K562 (cell line): ENCODE measurements around the gene UQCR11. TPM values are rescaled to one million over a fixed set of nuclear protein-coding genes. Genes with fewer than 3 reads are reported as not detected.
A peak's percentile ranks its signal among the peaks of the same experiment; 100 is the strongest.

Experiments used
- ASH1L ChIP-seq: fragments of 450-650 bp; IDR thresholded peaks from 2 replicates; pipeline ENCODE4 v1.6.1; 2018; ENCODE audit warnings: borderline replicate concordance, mild to moderate bottlenecking, low read depth; ENCODE audit not compliant: partially characterized antibody
- CREM ChIP-seq: IDR thresholded peaks from 2 replicates; pipeline ENCODE4 v1.6.1; 2014; ENCODE audit warnings: antibody characterized with exemption, low read depth
- CTBP1 ChIP-seq: fragments of 450-650 bp; IDR thresholded peaks from 2 replicates; pipeline ENCODE4 v1.6.1; 2016; ENCODE audit warnings: borderline replicate concordance
- CTCF ChIP-seq, 3 experiments: IDR thresholded peaks in 2 of 3; conservative IDR thresholded peaks in 1 of 3; 2 replicates each; pipeline ENCODE4 v1.5.1; 2011 to 2012; ENCODE audit warnings: low read length in 3 of 3, mild to moderate bottlenecking in 3 of 3, control low read depth in 2 of 3, improper control_type of control experiment in 1 of 3, inconsistent platforms in 1 of 3, low read depth in 1 of 3, mixed read lengths in 1 of 3, moderate library complexity in 1 of 3; ENCODE audit not compliant: insufficient read depth in 2 of 3
- DEAF1 ChIP-seq: fragments of 450-650 bp; formaldehyde crosslinking; IDR thresholded peaks from 2 replicates; pipeline ENCODE4 v1.4.0; 2020; ENCODE audit warnings: mild to moderate bottlenecking, moderate library complexity
- GATAD2A ChIP-seq: fragments of 450-650 bp; IDR thresholded peaks from 2 replicates; pipeline ENCODE4 v1.6.1; 2017
- HSF4 ChIP-seq: fragments of 250-450 bp; sonication (Bioruptor Pico); IDR thresholded peaks from 2 replicates; pipeline ENCODE4 v2.1.2; 2022; ENCODE audit warnings: mild to moderate bottlenecking, moderate library complexity, borderline replicate concordance
- KLF6 ChIP-seq: fragments of 250-450 bp; sonication (Bioruptor Pico); IDR thresholded peaks from 2 replicates; pipeline ENCODE4 v1.4.0; 2020; ENCODE audit warnings: mild to moderate bottlenecking, moderate library complexity, borderline replicate concordance
- MAZ ChIP-seq, 2 experiments: fragments of 450-650 bp in 1 of 2; sonication (generic) in 1 of 2; formaldehyde crosslinking; IDR thresholded peaks in 1 of 2; conservative IDR thresholded peaks in 1 of 2; 2 replicates each; pipeline versions ENCODE4 v1.4.0 to v1.5.0; 2020; ENCODE audit warnings: mild to moderate bottlenecking in 1 of 2, missing genetic modification reagents in 1 of 2
- MLX ChIP-seq, 2 experiments: fragments of 450-650 bp in 1 of 2; sonication (generic) in 1 of 2; formaldehyde crosslinking; conservative IDR thresholded peaks; 2 replicates each; pipeline versions ENCODE4 v1.4.0 to v1.8.1; 2020 to 2022; ENCODE audit warnings: mild to moderate bottlenecking in 1 of 2, missing genetic modification reagents in 1 of 2
- MTA3 ChIP-seq: fragments of 450-650 bp; formaldehyde crosslinking; IDR thresholded peaks from 2 replicates; pipeline ENCODE4 v1.6.1; 2017; ENCODE audit warnings: mild to moderate bottlenecking, borderline replicate concordance
- NCOA1 ChIP-seq: fragments of 450-650 bp; IDR thresholded peaks from 2 replicates; pipeline ENCODE4 v1.6.1; 2016; ENCODE audit warnings: low read depth
- NFE2 ChIP-seq: IDR thresholded peaks from 2 replicates; pipeline ENCODE4 v1.6.1; 2014; ENCODE audit warnings: antibody characterized with exemption, low read depth
- POLR2B ChIP-seq: fragments of 450-650 bp; IDR thresholded peaks from 2 replicates; pipeline ENCODE4 v1.6.1; 2018; ENCODE audit warnings: low read depth; ENCODE audit not compliant: partially characterized antibody
- PRPF4 ChIP-seq: fragments of 200-400 bp; formaldehyde crosslinking; IDR thresholded peaks from one replicate; pipeline ENCODE4 v1.6.1; 2017; ENCODE audit warnings: low read length, low read depth, mild to moderate bottlenecking; ENCODE audit not compliant: insufficient read depth, poor library complexity, severe bottlenecking
- RCOR1 ChIP-seq, 2 experiments: IDR thresholded peaks; 2 replicates each; pipeline ENCODE4 v1.6.1; 2012; ENCODE audit warnings: low read depth in 2 of 2, low read length in 2 of 2, borderline replicate concordance in 1 of 2, improper control_type of control experiment in 1 of 2
- TAF9B ChIP-seq: fragments of 450-650 bp; IDR thresholded peaks from 2 replicates; pipeline ENCODE4 v1.6.1; 2018; ENCODE audit warnings: mild to moderate bottlenecking; ENCODE audit not compliant: partially characterized antibody
- THRAP3 ChIP-seq: fragments of 450-650 bp; IDR thresholded peaks from 2 replicates; pipeline ENCODE4 v1.6.1; 2016; ENCODE audit warnings: mild to moderate bottlenecking, inconsistent platforms, borderline replicate concordance
- USF1 ChIP-seq: sonication (generic); formaldehyde crosslinking; IDR thresholded peaks from 2 replicates; pipeline ENCODE4 v1.9.0; 2022; ENCODE audit warnings: mild to moderate bottlenecking, missing genetic modification reagents
- ZBTB12 ChIP-seq: fragments of 250-450 bp; sonication (Bioruptor Pico); IDR thresholded peaks from 2 replicates; pipeline ENCODE4 v1.4.0; 2020
- ZBTB7A ChIP-seq: IDR thresholded peaks from 2 replicates; pipeline ENCODE4 v1.6.1; 2011; ENCODE audit warnings: low read depth, mild to moderate bottlenecking, low read length, moderate library complexity, borderline replicate concordance; ENCODE audit not compliant: control insufficient read depth
- ZKSCAN1 ChIP-seq: fragments of 150-350 bp; IDR thresholded peaks from 2 replicates; pipeline ENCODE4 v1.6.1; 2016; ENCODE audit warnings: low read depth, low read length
- ZNF282 ChIP-seq: sonication (generic); formaldehyde crosslinking; IDR thresholded peaks from 2 replicates; pipeline ENCODE4 v1.8.1; 2023; ENCODE audit warnings: missing genetic modification reagents
- polyA plus RNA-seq, 8 experiments: library from polyadenylated mRNA; depleted of rRNA in 4 of 8; stranded (reverse) in 5 of 8; unstranded in 3 of 8; fragments of >200 nt; fragmentation: Nextera tagmentation in 2 of 8; fragmentation: Illumina TruSeq in 1 of 8; extraction: Ambion mirVana in 2 of 8; extraction: Trizol in 1 of 8; gene quantifications; 2 replicates each; pipeline versions ENCODE4 v1.2.1 to v1.2.3, GENCODE V29; 2011 to 2014; ENCODE audit warnings: inconsistent platforms in 1 of 8, missing spikeins in 1 of 8
- total RNA-seq, 7 experiments: library from RNA; depleted of rRNA in 6 of 7; stranded (reverse); fragments of >200 nt in 6 of 7; fragmentation: Illumina TruSeq in 2 of 7; extraction: Trizol in 2 of 7; gene quantifications; 2 replicates each; pipeline versions ENCODE4 v1.2.1 to v1.2.3, GENCODE V29; 2011 to 2021; ENCODE audit warnings: low replicate concordance in 1 of 7

Gene UQCR11
- total and polyA plus RNA-seq, 9 of the 15 experiments (the other 6 are each of a cell fraction or from before 2014, with no cell fraction given) = 57.6 to 394 (median 259) TPM

GRCh38 chr19:1624458-1624857 is 19.2 kb upstream of the UQCR11 start (continued):
- TF ChIP-seq CTCF (IDR thresholded peaks at IDR 0.05 in 2 of 3, conservative IDR thresholded peaks at IDR 0.05 in 1 of 3; ENCODE audit: insufficient read depth in 2 of 3, low read depth in 1 of 3, low read length in 3 of 3) = peak; percentile 90 to 94 (median 93)
- peak in 1 of 2 experiments; percentile 56; a peak in 1 of 4 replicates for TF ChIP-seq MAZ (CRISPR knock-in tag; conservative IDR thresholded peaks at IDR 0.05 in 1 of 2, IDR thresholded peaks at IDR 0.05 in 1 of 2)
- no peak for TF ChIP-seq USF1
- TF ChIP-seq ASH1L = no peak
- TF ChIP-seq KLF6 = 0 out of 2 replicates have a peak, but pooled peaks have one; percentile 35
- TF ChIP-seq MTA3 = no peak
- peak in 1 of 2 experiments; percentile 78; a peak in 2 of 4 replicates for TF ChIP-seq RCOR1 (IDR thresholded peaks at IDR 0.05; ENCODE audit: borderline replicate concordance in 1 of 2, low read depth in 2 of 2, low read length in 2 of 2)
- TF ChIP-seq POLR2B = no peak
- TF ChIP-seq MLX (CRISPR knock-in tag; conservative IDR thresholded peaks at IDR 0.05) = no peak
- no peak for TF ChIP-seq NCOA1
- TF ChIP-seq CREM = peak; percentile 44; the same call in 1 of the 2 replicates
- peak; percentile 40; the same call in 1 of the 2 replicates for TF ChIP-seq GATAD2A
- no peak for TF ChIP-seq TAF9B
- TF ChIP-seq HSF4 (CRISPR knock-in tag) = no peak
- peak; percentile 59; the same call in 1 of the 2 replicates for TF ChIP-seq THRAP3
- no peak for TF ChIP-seq NFE2
- TF ChIP-seq ZBTB7A = peak; percentile 79
- TF ChIP-seq PRPF4 = no peak
- TF ChIP-seq DEAF1 (CRISPR knock-in tag) = peak; percentile 35; the same call in 1 of the 2 replicates
- TF ChIP-seq ZNF282 (CRISPR knock-in tag) = no peak
- peak; percentile 90 for TF ChIP-seq ZKSCAN1
- no peak for TF ChIP-seq ZBTB12
- TF ChIP-seq CTBP1 = peak; percentile 20; the same call in 1 of the 2 replicates
